ENCODE results near the gene CEACAM21. TPM values are rescaled to one million over a fixed set of nuclear protein-coding genes. Genes with fewer than 3 reads are reported as not detected.

CEACAM21 gene
- polyA plus RNA-seq, 3 donors = 2.1 to 6.4 (median 4.1) TPM

- no peak overlapping the region for H3K27ac Mint-ChIP-seq
- peaks cover 0 to 7% (median 3%) of the 10 kb centered on the region in 7 donors for H3K9me3 Mint-ChIP-seq
- no peak overlapping the region for H3K27ac ChIP-seq (ENCODE audit: low read depth in 1 of 2, low read length in 2 of 2)
- H3K4me1 Mint-ChIP-seq = peaks cover 29% of the 10 kb centered on the region
- H4K20me1 ChIP-seq (ENCODE audit: insufficient read depth, low read length) = no peaks in the 10 kb centered on the region
- H3K27me3 Mint-ChIP-seq (ENCODE audit: low read depth in 3 of 3) = peaks cover 37 to 42% (median 38%) of the 10 kb centered on the region in 3 donors
- no peaks in the 10 kb centered on the region for H3K36me3 ChIP-seq (replicated peaks in 1 of 2; ENCODE audit: control insufficient read depth in 1 of 2, insufficient read depth in 2 of 2, low read length in 2 of 2)
- peak overlapping the region in 1 of 3 experiments; percentile 20 for H3K4me3 ChIP-seq (replicated peaks in 1 of 3; ENCODE audit: low read depth in 2 of 3, low read length in 3 of 3)
- peak overlapping the region; percentile 63 to 88 for H3K4me3 Mint-ChIP-seq
- intact Hi-C loops (cut with micrococcal nuclease) = loop anchor here (2.0 to 10.0 kb wide), 2 partner anchors 15 to 49 kb away; no protein-coding TSS in a partner anchor
- peaks cover 4 to 10% of the 10 kb centered on the region in 2 donors for H3K36me3 Mint-ChIP-seq
- DNase-seq = no peak
- H2AFZ ChIP-seq (ENCODE audit: insufficient read depth, low read depth, low read length, poor library complexity, severe bottlenecking) = peak overlapping the region; percentile 71
- TF ChIP-seq, protein P1, sequence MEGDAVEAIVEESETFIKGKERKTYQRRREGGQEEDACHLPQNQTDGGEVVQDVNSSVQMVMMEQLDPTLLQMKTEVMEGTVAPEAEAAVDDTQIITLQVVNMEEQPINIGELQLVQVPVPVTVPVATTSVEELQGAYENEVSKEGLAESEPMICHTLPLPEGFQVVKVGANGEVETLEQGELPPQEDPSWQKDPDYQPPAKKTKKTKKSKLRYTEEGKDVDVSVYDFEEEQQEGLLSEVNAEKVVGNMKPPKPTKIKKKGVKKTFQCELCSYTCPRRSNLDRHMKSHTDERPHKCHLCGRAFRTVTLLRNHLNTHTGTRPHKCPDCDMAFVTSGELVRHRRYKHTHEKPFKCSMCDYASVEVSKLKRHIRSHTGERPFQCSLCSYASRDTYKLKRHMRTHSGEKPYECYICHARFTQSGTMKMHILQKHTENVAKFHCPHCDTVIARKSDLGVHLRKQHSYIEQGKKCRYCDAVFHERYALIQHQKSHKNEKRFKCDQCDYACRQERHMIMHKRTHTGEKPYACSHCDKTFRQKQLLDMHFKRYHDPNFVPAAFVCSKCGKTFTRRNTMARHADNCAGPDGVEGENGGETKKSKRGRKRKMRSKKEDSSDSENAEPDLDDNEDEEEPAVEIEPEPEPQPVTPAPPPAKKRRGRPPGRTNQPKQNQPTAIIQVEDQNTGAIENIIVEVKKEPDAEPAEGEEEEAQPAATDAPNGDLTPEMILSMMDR (IDR thresholded peaks at IDR 0.05) = no peak
- peaks cover 25 to 42% of the 10 kb centered on the region in 2 donors for H3K27me3 ChIP-seq (ENCODE audit: control insufficient read depth in 2 of 2, insufficient read depth in 2 of 2, low read length in 2 of 2)
- 26% methylated on average over 7 of the region's 19 CpGs for WGBS (ENCODE audit: insufficient coverage)
- peak overlapping the region; percentile 63 for H3K4me2 ChIP-seq (replicated peaks; ENCODE audit: extremely low read depth, low read length, poor library complexity, severe bottlenecking)
- H3K79me2 ChIP-seq (ENCODE audit: insufficient read depth, low read length) = no peaks in the 10 kb centered on the region
- H3K4me1 ChIP-seq (ENCODE audit: control insufficient read depth in 1 of 2, insufficient read depth in 2 of 2, low read length in 2 of 2) = peaks cover 20 to 22% of the 10 kb centered on the region in 2 donors
- no peaks in the 10 kb centered on the region for H3K9me3 ChIP-seq (replicated peaks in 1 of 2; ENCODE audit: control insufficient read depth in 1 of 2, insufficient read depth in 1 of 2, low read length in 2 of 2)
- no peak overlapping the region for H3K9ac ChIP-seq (ENCODE audit: insufficient read depth, low read length, poor library complexity, severe bottlenecking)
These were observed 12.0 kb upstream of the CEACAM21 start for GRCh38 chr19:41563854-41564514.

DNA sequence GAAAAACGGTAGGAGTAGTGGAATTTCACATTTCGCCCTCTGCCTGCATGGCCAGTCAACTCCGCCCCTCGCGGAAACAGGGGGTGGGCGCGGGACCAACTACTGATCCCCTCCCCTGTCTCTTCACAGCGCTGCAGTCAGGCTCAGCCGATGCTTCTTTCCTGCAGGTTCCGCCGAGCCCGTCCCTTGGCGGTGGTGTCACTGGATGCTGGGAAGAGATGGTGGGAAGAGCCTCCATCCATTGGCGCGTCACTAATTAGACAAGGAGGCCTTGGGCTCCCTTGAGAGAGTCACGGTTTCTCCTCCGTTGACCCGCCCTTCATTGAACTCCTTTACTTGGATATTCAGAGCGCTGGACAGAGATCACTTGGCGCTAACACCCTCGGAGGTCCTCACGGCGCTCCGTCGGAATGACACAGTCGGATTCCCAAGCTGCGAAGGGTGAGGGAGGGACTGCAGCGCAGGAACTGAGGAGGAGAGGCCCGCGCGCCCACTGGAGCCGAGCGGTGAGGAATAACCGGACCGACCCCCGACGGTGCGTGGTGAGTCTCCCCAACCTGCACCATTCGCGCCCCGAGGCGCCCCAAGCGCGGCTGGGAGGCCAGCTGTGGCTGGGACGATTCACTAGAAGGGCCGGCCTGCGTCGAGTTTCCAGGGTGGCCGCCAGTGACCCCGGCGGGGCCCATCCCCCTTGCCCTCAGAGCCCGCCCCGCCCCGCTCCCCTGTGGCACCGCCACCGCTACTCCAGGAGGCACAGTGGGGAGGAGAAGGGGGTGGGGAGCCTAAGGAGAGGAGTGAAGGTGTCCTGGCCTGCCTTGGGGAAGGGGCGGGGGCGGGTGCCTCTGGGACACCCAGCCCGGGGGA lies 11.2 kb upstream of the CEACAM21 start:
- under 1% methylated on average over 46 of the region's 59 CpGs for WGBS (ENCODE audit: insufficient coverage)
- intact Hi-C loops (cut with micrococcal nuclease) = loop anchor here (5.0 to 10.0 kb wide), 2 partner anchors 47 to 50 kb away; no protein-coding TSS in a partner anchor
- no peak overlapping the region for H3K27ac Mint-ChIP-seq

More for the DNA sequence above, 11.2 kb upstream of the CEACAM21 start:
- Mint-ChIP-seq H3K36me3 (peaks cover 4 to 10% of the 10 kb centered on the region in 2 donors), H3K27me3 (ENCODE audit: low read depth in 3 of 3) (peaks cover 37 to 46% (median 37%) of the 10 kb centered on the region in 3 donors), H3K9me3 (peaks cover 0 to 7% (median 5%) of the 10 kb centered on the region in 7 donors), H3K4me3 (peak overlapping the region; percentile 63 to 88), H3K4me1 (peaks cover 23% of the 10 kb centered on the region)
- H3K4me1 ChIP-seq (ENCODE audit: control insufficient read depth in 1 of 2, insufficient read depth in 2 of 2, low read length in 2 of 2) = peaks cover 20 to 22% of the 10 kb centered on the region in 2 donors
- TF ChIP-seq, protein P1 (IDR thresholded peaks at IDR 0.05) = no peak
- H3K4me3 ChIP-seq (replicated peaks in 1 of 3; ENCODE audit: low read depth in 2 of 3, low read length in 3 of 3) = peak overlapping the region in 1 of 3 experiments; percentile 20
- no peak overlapping the region for H3K9ac ChIP-seq (ENCODE audit: insufficient read depth, low read length, poor library complexity, severe bottlenecking)
- H3K4me2 ChIP-seq (replicated peaks; ENCODE audit: extremely low read depth, low read length, poor library complexity, severe bottlenecking) = peak overlapping the region; percentile 47
- no peaks in the 10 kb centered on the region for H4K20me1 ChIP-seq (ENCODE audit: insufficient read depth, low read length)
- no peaks in the 10 kb centered on the region for H3K79me2 ChIP-seq (ENCODE audit: insufficient read depth, low read length)
- H3K9me3 ChIP-seq (replicated peaks in 1 of 2; ENCODE audit: control insufficient read depth in 1 of 2, insufficient read depth in 1 of 2, low read length in 2 of 2) = no peaks in the 10 kb centered on the region
- no peaks in the 10 kb centered on the region for H3K36me3 ChIP-seq (replicated peaks in 1 of 2; ENCODE audit: control insufficient read depth in 1 of 2, insufficient read depth in 2 of 2, low read length in 2 of 2)
- peak overlapping the region; percentile 4 for H2AFZ ChIP-seq (ENCODE audit: insufficient read depth, low read depth, low read length, poor library complexity, severe bottlenecking)
- DNase-seq = no peak
- no peak overlapping the region for H3K27ac ChIP-seq (ENCODE audit: low read depth in 1 of 2, low read length in 2 of 2)
- peaks cover 25 to 42% of the 10 kb centered on the region in 2 donors for H3K27me3 ChIP-seq (ENCODE audit: control insufficient read depth in 2 of 2, insufficient read depth in 2 of 2, low read length in 2 of 2)
